ENCODE data around the gene ST7.
"Not testable (repeated sequence)": the region's sequence is repeated elsewhere in the genome, so short reads cannot be mapped to it uniquely, and the experiment has no call there.

ST7 gene

DNA sequence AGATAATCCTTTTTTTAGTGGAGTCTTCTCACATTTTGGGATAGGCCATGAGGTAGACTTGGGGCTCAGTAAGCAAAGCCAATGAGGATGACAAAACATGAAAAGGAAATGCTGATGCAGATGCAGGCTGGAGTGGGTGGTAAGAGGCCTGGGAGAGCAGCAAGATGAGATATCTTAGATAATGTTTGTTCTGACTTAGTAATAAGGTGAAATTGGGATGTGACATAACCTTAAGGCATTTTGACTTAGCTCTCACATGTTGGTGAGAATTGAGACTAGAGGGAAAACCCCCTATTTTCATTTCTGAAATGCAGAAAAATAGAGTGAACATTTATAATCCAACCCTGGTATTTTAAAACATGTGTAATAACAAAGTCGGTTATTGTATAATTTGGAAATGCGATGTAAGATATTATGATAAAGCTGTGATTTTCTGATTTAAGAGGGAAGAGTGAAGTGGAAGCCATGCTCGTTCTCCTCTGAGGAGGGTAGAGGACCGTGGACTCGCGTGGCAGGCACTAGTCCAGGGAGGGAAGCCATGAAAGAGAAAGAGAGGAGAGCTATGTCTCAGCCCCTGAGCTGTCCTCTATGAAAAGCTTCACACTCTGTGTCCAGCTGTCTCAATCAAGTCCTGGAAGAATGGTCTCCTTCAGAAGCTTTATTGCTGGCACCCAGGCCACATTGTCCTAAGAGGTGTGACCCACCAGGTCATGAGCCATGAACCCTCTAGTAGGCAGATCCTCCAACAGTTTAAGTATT, 57.3 kb downstream of the ST7 start:
- DNase-seq, result peak; percentile 34

DNA sequence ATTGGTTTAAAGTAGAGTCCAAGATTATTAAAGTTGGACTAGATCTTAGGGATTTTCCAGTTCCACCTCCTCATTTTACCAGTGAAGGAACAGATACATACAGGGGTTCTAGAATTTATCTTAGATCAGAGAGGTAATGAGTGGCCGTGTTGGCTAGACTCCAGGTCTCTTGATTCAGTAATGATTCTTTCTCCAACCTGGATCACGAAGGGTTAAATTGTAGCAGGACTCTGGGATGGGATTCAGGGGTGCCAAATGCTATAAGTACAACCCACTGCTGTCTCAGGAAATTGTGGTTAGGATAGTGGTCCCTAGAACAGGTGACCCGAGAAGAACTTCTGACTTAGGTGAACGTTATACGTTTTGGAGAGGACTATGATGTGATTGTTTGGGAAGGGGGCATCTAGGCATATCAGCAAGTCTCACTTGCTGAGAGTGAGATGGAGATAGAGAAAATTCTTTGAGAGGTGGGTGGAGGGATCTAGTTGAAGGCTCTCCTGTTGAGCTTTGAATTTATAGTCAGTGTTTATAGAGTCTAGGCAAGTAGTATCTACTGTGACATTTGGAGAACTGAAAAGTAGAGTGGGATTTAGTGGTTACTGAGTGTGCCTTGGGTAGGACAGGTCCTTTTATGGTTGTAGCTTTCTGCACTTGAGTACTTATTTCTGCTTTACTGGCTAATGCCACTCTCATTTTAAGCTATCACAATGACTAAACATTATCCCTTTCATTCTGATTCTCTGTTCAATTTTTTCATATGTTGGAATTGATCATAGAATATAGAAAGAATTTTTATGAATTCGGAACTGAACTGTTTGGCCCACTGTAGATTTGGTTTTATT, 58.3 kb downstream of the ST7 start:
- no peak for DNase-seq

- DNase-seq, result no peak
Observed at GRCh38 chr7:117012284-117012683, 59.0 kb downstream of the ST7 start.

DNA sequence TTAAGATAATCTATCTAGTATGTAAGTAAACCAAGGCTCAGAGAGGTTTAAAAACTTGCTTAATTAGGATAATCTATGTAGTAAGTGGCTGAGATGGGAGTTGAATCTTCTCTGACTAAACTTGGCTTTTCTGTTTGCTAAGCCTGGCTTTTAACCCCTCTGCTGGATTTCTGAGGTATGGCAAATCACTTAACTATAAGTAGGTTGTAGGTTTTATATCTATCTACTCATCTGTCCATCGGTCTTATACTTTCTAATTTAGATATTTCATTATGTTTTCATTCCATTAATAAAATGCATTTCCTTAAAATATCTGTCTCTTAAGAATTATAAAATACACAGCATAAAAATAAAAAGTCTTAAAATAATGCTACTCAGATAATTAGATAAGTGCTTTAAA, 59.4 kb downstream of the ST7 start:
- peak; percentile 39 for DNase-seq

GRCh38 chr7:117014099-117014656, 60.9 kb downstream of the ST7 start:
- no peak for DNase-seq

- DNase-seq, result peak; percentile 18
Observed at GRCh38 chr7:117014673-117015133, 61.4 kb downstream of the ST7 start.

DNA sequence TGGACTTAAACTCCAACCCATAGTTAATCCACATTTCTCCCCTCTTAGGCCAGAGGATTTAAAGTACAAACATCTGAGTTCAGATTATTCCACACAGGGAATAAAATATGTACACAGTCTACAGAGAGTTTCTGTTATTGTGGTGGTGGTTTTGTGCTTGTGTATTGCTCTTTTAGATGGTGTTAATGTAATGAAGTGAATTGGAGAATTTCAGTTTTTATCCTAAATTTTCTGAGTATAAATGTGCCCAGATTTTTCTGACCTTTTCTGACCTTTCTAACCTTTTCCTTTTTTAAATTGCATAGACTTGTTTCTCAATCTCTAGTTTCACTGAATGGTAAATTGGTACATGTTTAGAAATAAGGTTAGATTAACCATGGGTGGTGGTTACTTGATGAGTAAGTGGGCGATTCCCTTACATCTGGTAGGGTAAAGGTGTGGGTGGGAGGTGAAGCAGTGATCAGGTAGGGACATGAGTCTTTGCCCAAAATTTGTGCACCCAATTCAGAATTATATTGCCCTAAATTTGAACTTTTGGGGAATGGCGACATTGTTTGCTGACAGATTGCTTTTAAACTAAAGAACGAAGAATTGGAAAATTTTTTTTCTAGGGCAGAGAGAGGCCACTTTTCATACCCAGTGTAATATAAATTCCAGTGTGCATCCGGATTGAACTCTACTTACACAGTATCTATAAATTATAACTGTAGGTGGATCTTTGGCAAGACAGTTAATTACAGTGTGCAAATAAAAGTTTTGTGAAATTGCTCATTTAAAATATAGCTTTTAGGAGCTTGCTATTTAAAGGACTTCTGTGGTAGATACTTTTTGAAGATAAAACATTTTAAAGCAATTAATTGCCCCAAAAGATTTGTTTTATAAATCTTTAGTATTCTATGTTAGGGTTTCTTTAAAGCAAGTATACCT, 62.2 kb downstream of the ST7 start:
- no peak for DNase-seq

DNA sequence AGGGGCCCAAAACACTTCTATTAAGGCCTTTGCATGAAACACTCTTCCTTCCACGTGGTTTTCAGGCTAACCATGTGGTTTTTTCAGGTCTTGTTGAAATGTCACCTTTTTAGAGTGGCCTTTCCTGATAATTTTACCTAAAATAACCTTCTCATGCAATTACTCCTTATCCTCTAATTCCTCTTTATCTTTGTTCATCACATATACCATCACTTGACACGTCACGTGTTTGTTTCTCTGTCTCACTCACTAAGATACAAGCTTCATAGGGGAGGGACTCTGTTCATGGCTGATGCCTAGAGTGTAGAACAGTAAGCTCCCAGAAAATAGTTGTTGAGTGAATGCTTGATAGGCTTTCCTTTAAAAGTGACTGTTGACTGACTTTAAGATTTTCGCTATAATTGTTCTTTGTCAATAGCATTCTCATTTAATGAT, 63.7 kb downstream of the ST7 start:
- DNase-seq, result no peak

DNA sequence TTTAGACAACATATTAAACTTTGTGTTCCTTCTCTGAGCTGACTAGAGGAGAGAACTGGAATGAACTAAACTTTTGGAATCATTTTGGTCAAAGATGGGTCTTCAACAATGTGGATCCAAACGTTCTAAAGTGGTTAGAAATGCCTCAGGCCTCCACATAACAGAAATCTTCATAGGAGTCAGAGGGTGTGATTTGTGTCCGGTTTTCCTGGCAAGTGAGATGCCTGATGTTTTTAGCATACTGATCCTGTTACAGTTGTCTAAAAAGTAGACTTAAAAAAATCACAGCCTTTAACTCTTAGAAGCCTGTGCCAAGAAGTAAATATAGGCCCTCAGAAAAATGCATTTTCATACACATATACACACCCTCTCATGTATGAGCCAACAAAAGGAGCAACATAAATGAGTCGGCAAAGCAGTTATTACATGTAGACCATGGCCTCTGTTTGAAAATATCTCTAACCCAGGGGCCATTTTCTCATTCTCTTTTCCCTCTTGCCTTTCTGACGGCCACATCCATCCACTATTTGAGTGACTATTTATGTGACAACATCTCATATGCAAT, 64.5 kb downstream of the ST7 start:
- DNase-seq, result no peak

GRCh38 chr7:117018713-117019112, 65.4 kb downstream of the ST7 start:
- no peak for DNase-seq

GRCh38 chr7:117019287-117019686, 66.0 kb downstream of the ST7 start:
- DNase-seq, result no peak

DNA sequence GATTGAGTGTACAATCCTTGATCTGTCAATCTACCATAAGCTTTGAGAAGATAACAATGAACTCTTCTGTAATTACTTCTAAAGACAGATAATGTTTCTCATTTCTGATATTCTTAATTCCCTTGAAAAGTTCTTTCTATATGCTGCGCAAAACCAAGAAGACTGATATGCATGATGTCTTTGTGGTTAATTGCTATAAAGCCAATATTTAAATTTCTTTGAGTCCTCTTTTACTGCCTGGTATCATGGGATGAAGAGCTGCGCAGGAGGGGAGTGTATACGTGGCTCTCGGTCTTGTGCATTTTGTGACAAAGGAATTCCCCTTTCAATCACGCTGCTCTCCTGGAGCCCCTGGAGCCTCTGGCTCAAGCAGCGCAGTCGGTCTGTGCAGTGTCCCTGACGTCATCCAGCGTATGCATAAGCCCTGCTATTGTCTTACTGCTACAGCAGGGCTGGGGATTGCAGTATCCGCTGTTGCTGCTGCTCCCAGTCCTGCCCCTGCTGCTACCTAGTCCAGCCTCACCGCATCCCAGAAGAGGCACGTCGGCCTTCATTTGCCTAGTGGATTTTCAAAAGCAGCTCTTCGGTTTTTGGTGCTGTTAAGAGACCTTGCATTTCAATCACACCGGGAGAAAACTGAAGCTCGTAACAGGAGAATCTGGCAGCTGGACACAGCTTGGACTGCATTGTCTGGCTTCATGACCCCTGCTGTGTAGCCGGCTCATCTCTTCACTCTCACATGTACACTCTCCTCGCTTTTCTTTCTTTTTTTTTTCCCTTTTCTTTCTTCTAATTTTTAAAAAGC, 66.7 kb downstream of the ST7 start:
- peak; percentile 90 for DNase-seq

DNA sequence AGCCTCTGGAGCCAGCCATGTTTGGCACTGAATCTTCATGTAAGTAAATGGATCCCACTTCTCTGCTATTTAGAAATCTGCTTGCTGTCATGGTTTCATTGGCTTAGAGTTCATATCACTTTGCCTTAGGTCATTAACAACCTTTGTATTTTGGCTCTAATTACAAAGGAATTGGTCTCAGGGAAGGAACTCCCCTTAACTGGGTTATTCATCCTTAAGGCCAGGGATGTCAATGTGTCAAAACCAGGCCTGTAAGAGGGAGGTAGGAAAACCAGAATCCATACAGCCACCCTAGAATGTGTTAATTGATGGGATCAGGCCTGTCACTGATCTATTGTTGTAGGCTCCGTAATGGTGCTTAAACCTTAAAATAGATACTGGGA, 67.3 kb downstream of the ST7 start:
- DNase-seq, result no peak

DNA sequence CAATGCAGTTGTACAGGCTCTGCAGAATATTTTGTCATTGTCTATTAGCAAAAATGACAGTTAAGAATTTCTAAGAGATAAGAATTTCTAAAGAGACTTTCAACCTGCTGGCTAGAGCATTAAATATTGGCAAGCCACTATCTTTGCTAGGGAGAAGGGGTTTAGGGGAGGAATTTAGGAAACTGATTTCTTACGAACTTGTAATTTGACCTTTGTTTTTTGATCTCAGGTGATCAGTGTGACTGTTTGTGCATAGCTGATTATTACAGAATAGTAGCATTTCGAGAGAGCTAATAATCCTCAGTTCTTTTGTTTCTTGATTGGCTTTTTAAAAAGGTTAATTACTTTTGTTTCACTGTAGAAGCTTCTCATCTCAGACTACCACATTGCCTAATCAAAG, 68.1 kb downstream of the ST7 start:
- DNase-seq, result no peak

DNA sequence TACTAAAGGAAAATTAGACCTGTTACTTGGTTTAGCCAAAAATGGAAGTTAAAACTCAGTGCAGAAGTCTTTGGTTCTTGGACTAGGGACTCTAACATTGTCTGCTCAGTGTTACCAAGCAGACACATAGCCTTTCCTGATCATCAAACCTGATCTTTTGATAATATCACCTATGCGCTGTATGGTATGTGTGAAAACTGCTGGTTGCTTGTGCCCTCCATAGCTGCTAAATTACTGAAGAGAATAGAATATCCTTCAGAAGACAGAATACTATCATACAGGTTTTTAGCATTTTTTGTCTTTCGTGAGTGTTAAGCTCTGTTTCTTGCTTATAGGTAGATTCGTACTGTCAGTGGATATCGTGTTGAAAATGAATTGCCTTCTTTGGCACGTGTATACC, 68.7 kb downstream of the ST7 start:
- DNase-seq, result no peak

GRCh38 chr7:117023325-117023854, 70.1 kb downstream of the ST7 start:
- DNase-seq, result no peak

GRCh38 chr7:117024811-117025210, 71.5 kb downstream of the ST7 start:
- DNase-seq, result no peak

GRCh38 chr7:117025891-117026290, 72.6 kb downstream of the ST7 start:
- peak; percentile 45 for DNase-seq

GRCh38 chr7:117030346-117030745, 77.0 kb downstream of the ST7 start:
- not testable (repeated sequence) for DNase-seq

- not testable (repeated sequence) for DNase-seq
Observed at GRCh38 chr7:117030793-117031192, 77.5 kb downstream of the ST7 start.

DNA sequence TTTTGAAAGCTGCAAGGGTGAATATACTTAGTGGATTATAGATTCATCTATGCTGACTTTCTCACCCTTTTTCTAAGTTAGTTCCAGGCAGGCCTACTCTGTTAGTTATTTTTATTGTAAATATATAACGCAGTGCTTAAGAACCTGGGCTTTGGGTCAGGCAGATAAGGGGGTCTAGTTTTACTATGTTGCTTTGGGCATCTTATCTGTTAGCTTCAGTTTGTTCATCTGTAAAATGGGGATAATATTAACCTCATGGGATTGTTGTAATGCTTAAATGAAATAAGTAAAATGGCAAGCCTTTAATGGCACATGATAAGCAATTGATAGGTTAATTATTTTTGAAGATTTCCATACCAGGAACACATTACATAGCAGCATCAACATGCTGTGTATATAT, 79.5 kb downstream of the ST7 start:
- no peak for DNase-seq

Measured in fibroblast of skin of right biceps (primary cell).